ENCODE results near the gene LBX1. TPM values are rescaled to one million over a fixed set of nuclear protein-coding genes. Genes with fewer than 3 reads are reported as not detected.

Gene LBX1
- total and polyA plus RNA-seq, 7 experiments from 2014 or later: not detected

GRCh38 chr10:101258179-101258885 is 29.1 kb upstream of the LBX1 start:
- DNase-seq (no peak), ATAC-seq (no peak)
- Mint-ChIP-seq H3K27ac (no peak overlapping the region), H3K4me3 (no peak overlapping the region), H3K27me3 (peaks cover 35 to 62% (median 56%) of the 10 kb centered on the region in 5 donors), H3K36me3 (peaks cover 0 to 5% (median 0%) of the 10 kb centered on the region in 5 donors), H3K4me1 (no peaks in the 10 kb centered on the region), H3K9me3 (peaks cover 0 to 8% (median 4%) of the 10 kb centered on the region in 11 donors)
- POLR2A ChIA-PET: no interaction called here
- intact Hi-C loops (cut with micrococcal nuclease): no loop called here
- Histone ChIP-seq H3K27ac (ENCODE audit: low read depth, low read length) (no peak overlapping the region), H3K4me3 (ENCODE audit: low read length) (no peak overlapping the region), H3K9me3 (ENCODE audit: control insufficient read depth in 2 of 3, low read length in 3 of 3) (no peaks in the 10 kb centered on the region), H3K36me3 (ENCODE audit: control insufficient read depth in 2 of 3, insufficient read depth in 3 of 3, low read length in 3 of 3) (no peaks in the 10 kb centered on the region), H3K4me1 (ENCODE audit: control insufficient read depth in 2 of 2, insufficient read depth in 2 of 2, low read length in 2 of 2) (no peaks in the 10 kb centered on the region), H3K27me3 (ENCODE audit: control insufficient read depth in 2 of 2, insufficient read depth in 2 of 2, low read length in 2 of 2) (peaks cover 0 to 8% of the 10 kb centered on the region in 2 donors)
- CTCF ChIA-PET: interaction anchor here (0.7 kb wide), 1 partner anchor 71 kb away, joined by 3 read pairs; no protein-coding TSS in a partner anchor

- peaks cover 31 to 59% (median 52%) of the 10 kb centered on the region in 5 donors for H3K27me3 Mint-ChIP-seq
- H3K4me1 Mint-ChIP-seq: no peaks in the 10 kb centered on the region
- H3K27ac Mint-ChIP-seq: no peak overlapping the region
- intact Hi-C loops (cut with micrococcal nuclease): no loop called here
- H3K36me3 Mint-ChIP-seq: peaks cover 0 to 5% (median 0%) of the 10 kb centered on the region in 5 donors
- DNase-seq (no peak), ATAC-seq (no peak)
- H3K4me3 Mint-ChIP-seq: no peak overlapping the region
- ChIA-PET POLR2A (no interaction called here), CTCF (no interaction called here)
- peaks cover 0 to 8% (median 4%) of the 10 kb centered on the region in 11 donors for H3K9me3 Mint-ChIP-seq
- Histone ChIP-seq H3K36me3 (ENCODE audit: control insufficient read depth in 2 of 3, insufficient read depth in 3 of 3, low read length in 3 of 3) (no peaks in the 10 kb centered on the region), H3K4me3 (ENCODE audit: low read length) (no peak overlapping the region), H3K4me1 (ENCODE audit: control insufficient read depth in 2 of 2, insufficient read depth in 2 of 2, low read length in 2 of 2) (no peaks in the 10 kb centered on the region), H3K9me3 (ENCODE audit: control insufficient read depth in 2 of 3, low read length in 3 of 3) (no peaks in the 10 kb centered on the region), H3K27me3 (ENCODE audit: control insufficient read depth in 2 of 2, insufficient read depth in 2 of 2, low read length in 2 of 2) (peaks cover 0 to 8% of the 10 kb centered on the region in 2 donors), H3K27ac (ENCODE audit: low read depth, low read length) (no peak overlapping the region)
Observed at GRCh38 chr10:101257491-101257890, 28.2 kb upstream of the LBX1 start.

GRCh38 chr10:101257084-101257483 is 27.8 kb upstream of the LBX1 start:
- Histone ChIP-seq H3K9me3 (ENCODE audit: control insufficient read depth in 2 of 3, low read length in 3 of 3) (no peaks in the 10 kb centered on the region), H3K27me3 (ENCODE audit: control insufficient read depth in 2 of 2, insufficient read depth in 2 of 2, low read length in 2 of 2) (peaks cover 0 to 8% of the 10 kb centered on the region in 2 donors), H3K27ac (ENCODE audit: low read depth, low read length) (no peak overlapping the region), H3K4me3 (ENCODE audit: low read length) (no peak overlapping the region), H3K4me1 (ENCODE audit: control insufficient read depth in 2 of 2, insufficient read depth in 2 of 2, low read length in 2 of 2) (no peaks in the 10 kb centered on the region), H3K36me3 (ENCODE audit: control insufficient read depth in 2 of 3, insufficient read depth in 3 of 3, low read length in 3 of 3) (no peaks in the 10 kb centered on the region)
- DNase-seq (no peak), ATAC-seq (no peak)
- intact Hi-C loops (cut with micrococcal nuclease): no loop called here
- Mint-ChIP-seq H3K9me3 (peaks cover 0 to 8% (median 3%) of the 10 kb centered on the region in 11 donors), H3K4me1 (no peaks in the 10 kb centered on the region), H3K36me3 (peaks cover 0 to 5% (median 0%) of the 10 kb centered on the region in 5 donors), H3K27ac (no peak overlapping the region), H3K4me3 (no peak overlapping the region), H3K27me3 (peaks cover 27 to 54% (median 48%) of the 10 kb centered on the region in 5 donors)
- POLR2A ChIA-PET: no interaction called here
- CTCF ChIA-PET: no interaction called here

- Mint-ChIP-seq H3K4me1 (no peaks in the 10 kb centered on the region), H3K36me3 (peaks cover 0 to 5% (median 0%) of the 10 kb centered on the region in 5 donors), H3K27me3 (peaks cover 26 to 49% (median 47%) of the 10 kb centered on the region in 5 donors), H3K4me3 (no peak overlapping the region), H3K9me3 (peaks cover 0 to 8% (median 3%) of the 10 kb centered on the region in 11 donors), H3K27ac (no peak overlapping the region)
- ChIA-PET CTCF (no interaction called here), POLR2A (no interaction called here)
- Histone ChIP-seq H3K4me1 (ENCODE audit: control insufficient read depth in 2 of 2, insufficient read depth in 2 of 2, low read length in 2 of 2) (no peaks in the 10 kb centered on the region), H3K4me3 (ENCODE audit: low read length) (no peak overlapping the region), H3K36me3 (ENCODE audit: control insufficient read depth in 2 of 3, insufficient read depth in 3 of 3, low read length in 3 of 3) (no peaks in the 10 kb centered on the region), H3K27ac (ENCODE audit: low read depth, low read length) (no peak overlapping the region), H3K9me3 (ENCODE audit: control insufficient read depth in 2 of 3, low read length in 3 of 3) (no peaks in the 10 kb centered on the region), H3K27me3 (ENCODE audit: control insufficient read depth in 2 of 2, insufficient read depth in 2 of 2, low read length in 2 of 2) (peaks cover 0 to 4% of the 10 kb centered on the region in 2 donors)
- DNase-seq (no peak), ATAC-seq (no peak)
- intact Hi-C loops (cut with micrococcal nuclease): no loop called here
Observed at GRCh38 chr10:101256387-101256786, 27.1 kb upstream of the LBX1 start.

GRCh38 chr10:101250136-101250535 is 20.9 kb upstream of the LBX1 start:
- peaks cover 28 to 63% (median 59%) of the 10 kb centered on the region in 5 donors for H3K27me3 Mint-ChIP-seq
- H3K4me3 Mint-ChIP-seq: no peak overlapping the region
- no peak for DNase-seq
- H3K9me3 Mint-ChIP-seq: peaks cover 0 to 3% (median 0%) of the 10 kb centered on the region in 11 donors
- ChIA-PET POLR2A (no interaction called here), CTCF (no interaction called here)
- no peak overlapping the region for H3K27ac ChIP-seq (ENCODE audit: low read depth, low read length)
- peaks cover 3 to 4% of the 10 kb centered on the region in 2 donors for H3K27me3 ChIP-seq (ENCODE audit: control insufficient read depth in 2 of 2, insufficient read depth in 2 of 2, low read length in 2 of 2)
- H3K4me3 ChIP-seq (ENCODE audit: low read length): no peak overlapping the region
- H3K4me1 Mint-ChIP-seq: no peaks in the 10 kb centered on the region
- intact Hi-C loops (cut with micrococcal nuclease): no loop called here
- no peaks in the 10 kb centered on the region for H3K36me3 Mint-ChIP-seq
- no peak overlapping the region for H3K27ac Mint-ChIP-seq
- H3K36me3 ChIP-seq (ENCODE audit: control insufficient read depth in 2 of 3, insufficient read depth in 3 of 3, low read length in 3 of 3): no peaks in the 10 kb centered on the region
- no peaks in the 10 kb centered on the region for H3K4me1 ChIP-seq (ENCODE audit: control insufficient read depth in 2 of 2, insufficient read depth in 2 of 2, low read length in 2 of 2)
- no peaks in the 10 kb centered on the region for H3K9me3 ChIP-seq (ENCODE audit: control insufficient read depth in 2 of 3, low read length in 3 of 3)
- ATAC-seq: no peak

GRCh38 chr10:101249171-101249581 is 19.9 kb upstream of the LBX1 start:
- intact Hi-C loops (cut with micrococcal nuclease): no loop called here
- Mint-ChIP-seq H3K9me3 (peaks cover 0 to 4% (median 0%) of the 10 kb centered on the region in 11 donors), H3K4me3 (no peak overlapping the region), H3K4me1 (peaks cover 0 to 1% (median 0%) of the 10 kb centered on the region in 7 donors), H3K27me3 (peaks cover 34 to 63% (median 59%) of the 10 kb centered on the region in 5 donors), H3K27ac (no peak overlapping the region), H3K36me3 (no peaks in the 10 kb centered on the region)
- Histone ChIP-seq H3K9me3 (ENCODE audit: control insufficient read depth in 2 of 3, low read length in 3 of 3) (no peaks in the 10 kb centered on the region), H3K4me3 (ENCODE audit: low read length) (no peak overlapping the region), H3K27me3 (ENCODE audit: control insufficient read depth in 2 of 2, insufficient read depth in 2 of 2, low read length in 2 of 2) (peaks cover 3 to 4% of the 10 kb centered on the region in 2 donors), H3K36me3 (ENCODE audit: control insufficient read depth in 2 of 3, insufficient read depth in 3 of 3, low read length in 3 of 3) (no peaks in the 10 kb centered on the region), H3K4me1 (ENCODE audit: control insufficient read depth in 2 of 2, insufficient read depth in 2 of 2, low read length in 2 of 2) (no peaks in the 10 kb centered on the region), H3K27ac (ENCODE audit: low read depth, low read length) (no peak overlapping the region)
- ChIA-PET CTCF (no interaction called here), POLR2A (no interaction called here)
- DNase-seq: no peak
- ATAC-seq: no peak

- Histone ChIP-seq H3K9me3 (ENCODE audit: control insufficient read depth in 2 of 3, low read length in 3 of 3) (no peaks in the 10 kb centered on the region), H3K27ac (ENCODE audit: low read depth, low read length) (no peak overlapping the region), H3K4me1 (ENCODE audit: control insufficient read depth in 2 of 2, insufficient read depth in 2 of 2, low read length in 2 of 2) (no peaks in the 10 kb centered on the region), H3K4me3 (ENCODE audit: low read length) (no peak overlapping the region), H3K27me3 (ENCODE audit: control insufficient read depth in 2 of 2, insufficient read depth in 2 of 2, low read length in 2 of 2) (peaks cover 3 to 6% of the 10 kb centered on the region in 2 donors), H3K36me3 (ENCODE audit: control insufficient read depth in 2 of 3, insufficient read depth in 3 of 3, low read length in 3 of 3) (no peaks in the 10 kb centered on the region)
- Mint-ChIP-seq H3K4me1 (peaks cover 0 to 1% (median 0%) of the 10 kb centered on the region in 7 donors), H3K27me3 (peaks cover 43 to 68% (median 56%) of the 10 kb centered on the region in 5 donors), H3K4me3 (no peak overlapping the region), H3K36me3 (no peaks in the 10 kb centered on the region), H3K27ac (no peak overlapping the region), H3K9me3 (peaks cover 0 to 4% (median 0%) of the 10 kb centered on the region in 11 donors)
- DNase-seq (no peak), ATAC-seq (no peak)
- ChIA-PET CTCF (interaction anchor here (0.8 kb wide), 1 partner anchor 103 kb away, joined by 3 read pairs; no protein-coding TSS in a partner anchor), POLR2A (no interaction called here)
- intact Hi-C loops (cut with micrococcal nuclease): no loop called here
Observed at GRCh38 chr10:101246639-101247038, 17.4 kb upstream of the LBX1 start.

Data from naive thymus-derived CD4-positive, alpha-beta T cell (primary cell).